H1 (cell line): ENCODE measurements around the gene P3H1. TPM values are rescaled to one million over a fixed set of nuclear protein-coding genes. Genes with fewer than 3 reads are reported as not detected.

ENCODE experiments used
- BRCA1 ChIP-seq: IDR thresholded peaks from 2 replicates; pipeline ENCODE4 v1.6.1; 2012; ENCODE audit warnings: low read depth, low read length, improper control_type of control experiment
- FOSL1 ChIP-seq: IDR thresholded peaks from 2 replicates; pipeline ENCODE4 v1.6.1; 2011; ENCODE audit warnings: mild to moderate bottlenecking, low read depth, low read length, moderate library complexity; ENCODE audit not compliant: insufficient read depth
- KDM5A ChIP-seq: fragments of 200-600 bp; IDR thresholded peaks from 2 replicates; pipeline ENCODE4 v1.7.1; 2012; ENCODE audit warnings: mild to moderate bottlenecking, low read length, inconsistent platforms, mixed read lengths
- MAFK ChIP-seq: IDR thresholded peaks from 2 replicates; pipeline ENCODE4 v1.6.1; 2012; ENCODE audit warnings: low read depth, mild to moderate bottlenecking, improper control_type of control experiment, low read length
- POLR2AphosphoS5 ChIP-seq: IDR thresholded peaks from 2 replicates; pipeline ENCODE4 v1.6.1; 2011; ENCODE audit warnings: low read depth, low read length
- RBBP5 ChIP-seq: IDR thresholded peaks from 2 replicates; pipeline ENCODE4 v1.7.1; 2012; ENCODE audit warnings: low read depth, mild to moderate bottlenecking, inconsistent platforms, low read length, moderate library complexity, borderline replicate concordance
- polyA plus RNA-seq, 7 experiments: library from polyadenylated mRNA; depleted of rRNA in 3 of 7; stranded (reverse) in 5 of 7; unstranded in 2 of 7; fragments of >200 nt in 5 of 7; fragments of 200-250 nt in 2 of 7; gene quantifications; 1 replicate in 5 of 7; 2 replicates in 1 of 7; 4 replicates in 1 of 7; pipeline versions ENCODE4 v1.2.1 to v1.2.3, GENCODE V29; 2011 to 2013; ENCODE audit warnings: missing spikeins in 2 of 7, mixed read lengths in 2 of 7
- total RNA-seq: library from RNA; stranded (reverse); fragmentation: NEBNext Ultra II Directional; extraction: Animal tissue kit (Norgen Biotek cat#: 25700); gene quantifications from 2 replicates; pipeline ENCODE4 v1.2.1, GENCODE V29; 2021
- TF ChIP-seq, protein P1 (sequence below): fragments of 300-600 bp; sonication (generic); IDR thresholded peaks from 2 replicates; pipeline ENCODE4 v1.7.1; 2012; ENCODE audit warnings: low read length, moderate library complexity, mild to moderate bottlenecking, inconsistent platforms; ENCODE audit not compliant: insufficient replicate concordance

The P3H1 gene
- total and polyA plus RNA-seq, 2 of the 8 experiments (the other 6 are each of a cell fraction or from before 2014, with no cell fraction given) = 58.4 to 87.5 TPM

DNA sequence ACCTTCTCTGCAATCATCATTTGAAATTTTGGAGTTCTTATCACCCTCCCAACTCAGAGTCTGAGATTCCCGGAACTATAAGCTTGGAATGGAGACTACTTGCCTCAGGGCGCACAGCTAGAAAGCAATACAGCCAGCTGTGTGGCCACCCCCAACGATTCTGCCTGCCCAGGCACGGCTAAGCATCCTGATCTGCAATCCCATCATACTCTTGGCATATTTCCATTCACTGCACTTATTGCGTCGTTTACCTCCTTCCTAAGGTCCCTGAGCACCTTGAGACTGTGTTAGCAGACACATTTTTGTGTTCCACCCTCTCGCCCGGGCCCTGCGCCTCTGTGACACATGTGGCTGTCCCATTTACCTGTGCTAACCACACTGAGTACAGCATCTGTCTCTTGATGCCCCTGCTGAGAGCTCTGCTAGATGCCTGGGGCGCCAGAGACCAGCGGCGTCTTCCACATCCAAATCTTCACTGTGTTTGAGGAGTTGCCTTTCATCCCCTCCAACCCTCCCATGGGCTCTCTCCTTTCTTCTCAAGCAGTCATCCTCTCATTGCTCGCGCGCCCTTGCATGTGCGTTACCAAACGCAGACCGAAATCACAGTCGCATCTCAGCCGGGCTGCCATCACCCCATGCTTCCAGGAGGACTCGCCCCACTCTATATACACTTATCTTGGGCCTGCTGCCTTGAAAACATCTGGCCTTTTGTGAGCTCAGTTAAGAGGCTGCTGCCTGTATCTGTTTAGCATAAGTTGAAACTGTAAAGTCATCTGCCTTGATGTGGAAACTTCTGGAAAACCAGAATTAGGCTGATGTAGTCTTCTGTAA is 23.3 kb downstream of the P3H1 start (continued):
- no peak for TF ChIP-seq FOSL1
- no peak for TF ChIP-seq KDM5A
- no peak for TF ChIP-seq BRCA1
- TF ChIP-seq, protein P1, sequence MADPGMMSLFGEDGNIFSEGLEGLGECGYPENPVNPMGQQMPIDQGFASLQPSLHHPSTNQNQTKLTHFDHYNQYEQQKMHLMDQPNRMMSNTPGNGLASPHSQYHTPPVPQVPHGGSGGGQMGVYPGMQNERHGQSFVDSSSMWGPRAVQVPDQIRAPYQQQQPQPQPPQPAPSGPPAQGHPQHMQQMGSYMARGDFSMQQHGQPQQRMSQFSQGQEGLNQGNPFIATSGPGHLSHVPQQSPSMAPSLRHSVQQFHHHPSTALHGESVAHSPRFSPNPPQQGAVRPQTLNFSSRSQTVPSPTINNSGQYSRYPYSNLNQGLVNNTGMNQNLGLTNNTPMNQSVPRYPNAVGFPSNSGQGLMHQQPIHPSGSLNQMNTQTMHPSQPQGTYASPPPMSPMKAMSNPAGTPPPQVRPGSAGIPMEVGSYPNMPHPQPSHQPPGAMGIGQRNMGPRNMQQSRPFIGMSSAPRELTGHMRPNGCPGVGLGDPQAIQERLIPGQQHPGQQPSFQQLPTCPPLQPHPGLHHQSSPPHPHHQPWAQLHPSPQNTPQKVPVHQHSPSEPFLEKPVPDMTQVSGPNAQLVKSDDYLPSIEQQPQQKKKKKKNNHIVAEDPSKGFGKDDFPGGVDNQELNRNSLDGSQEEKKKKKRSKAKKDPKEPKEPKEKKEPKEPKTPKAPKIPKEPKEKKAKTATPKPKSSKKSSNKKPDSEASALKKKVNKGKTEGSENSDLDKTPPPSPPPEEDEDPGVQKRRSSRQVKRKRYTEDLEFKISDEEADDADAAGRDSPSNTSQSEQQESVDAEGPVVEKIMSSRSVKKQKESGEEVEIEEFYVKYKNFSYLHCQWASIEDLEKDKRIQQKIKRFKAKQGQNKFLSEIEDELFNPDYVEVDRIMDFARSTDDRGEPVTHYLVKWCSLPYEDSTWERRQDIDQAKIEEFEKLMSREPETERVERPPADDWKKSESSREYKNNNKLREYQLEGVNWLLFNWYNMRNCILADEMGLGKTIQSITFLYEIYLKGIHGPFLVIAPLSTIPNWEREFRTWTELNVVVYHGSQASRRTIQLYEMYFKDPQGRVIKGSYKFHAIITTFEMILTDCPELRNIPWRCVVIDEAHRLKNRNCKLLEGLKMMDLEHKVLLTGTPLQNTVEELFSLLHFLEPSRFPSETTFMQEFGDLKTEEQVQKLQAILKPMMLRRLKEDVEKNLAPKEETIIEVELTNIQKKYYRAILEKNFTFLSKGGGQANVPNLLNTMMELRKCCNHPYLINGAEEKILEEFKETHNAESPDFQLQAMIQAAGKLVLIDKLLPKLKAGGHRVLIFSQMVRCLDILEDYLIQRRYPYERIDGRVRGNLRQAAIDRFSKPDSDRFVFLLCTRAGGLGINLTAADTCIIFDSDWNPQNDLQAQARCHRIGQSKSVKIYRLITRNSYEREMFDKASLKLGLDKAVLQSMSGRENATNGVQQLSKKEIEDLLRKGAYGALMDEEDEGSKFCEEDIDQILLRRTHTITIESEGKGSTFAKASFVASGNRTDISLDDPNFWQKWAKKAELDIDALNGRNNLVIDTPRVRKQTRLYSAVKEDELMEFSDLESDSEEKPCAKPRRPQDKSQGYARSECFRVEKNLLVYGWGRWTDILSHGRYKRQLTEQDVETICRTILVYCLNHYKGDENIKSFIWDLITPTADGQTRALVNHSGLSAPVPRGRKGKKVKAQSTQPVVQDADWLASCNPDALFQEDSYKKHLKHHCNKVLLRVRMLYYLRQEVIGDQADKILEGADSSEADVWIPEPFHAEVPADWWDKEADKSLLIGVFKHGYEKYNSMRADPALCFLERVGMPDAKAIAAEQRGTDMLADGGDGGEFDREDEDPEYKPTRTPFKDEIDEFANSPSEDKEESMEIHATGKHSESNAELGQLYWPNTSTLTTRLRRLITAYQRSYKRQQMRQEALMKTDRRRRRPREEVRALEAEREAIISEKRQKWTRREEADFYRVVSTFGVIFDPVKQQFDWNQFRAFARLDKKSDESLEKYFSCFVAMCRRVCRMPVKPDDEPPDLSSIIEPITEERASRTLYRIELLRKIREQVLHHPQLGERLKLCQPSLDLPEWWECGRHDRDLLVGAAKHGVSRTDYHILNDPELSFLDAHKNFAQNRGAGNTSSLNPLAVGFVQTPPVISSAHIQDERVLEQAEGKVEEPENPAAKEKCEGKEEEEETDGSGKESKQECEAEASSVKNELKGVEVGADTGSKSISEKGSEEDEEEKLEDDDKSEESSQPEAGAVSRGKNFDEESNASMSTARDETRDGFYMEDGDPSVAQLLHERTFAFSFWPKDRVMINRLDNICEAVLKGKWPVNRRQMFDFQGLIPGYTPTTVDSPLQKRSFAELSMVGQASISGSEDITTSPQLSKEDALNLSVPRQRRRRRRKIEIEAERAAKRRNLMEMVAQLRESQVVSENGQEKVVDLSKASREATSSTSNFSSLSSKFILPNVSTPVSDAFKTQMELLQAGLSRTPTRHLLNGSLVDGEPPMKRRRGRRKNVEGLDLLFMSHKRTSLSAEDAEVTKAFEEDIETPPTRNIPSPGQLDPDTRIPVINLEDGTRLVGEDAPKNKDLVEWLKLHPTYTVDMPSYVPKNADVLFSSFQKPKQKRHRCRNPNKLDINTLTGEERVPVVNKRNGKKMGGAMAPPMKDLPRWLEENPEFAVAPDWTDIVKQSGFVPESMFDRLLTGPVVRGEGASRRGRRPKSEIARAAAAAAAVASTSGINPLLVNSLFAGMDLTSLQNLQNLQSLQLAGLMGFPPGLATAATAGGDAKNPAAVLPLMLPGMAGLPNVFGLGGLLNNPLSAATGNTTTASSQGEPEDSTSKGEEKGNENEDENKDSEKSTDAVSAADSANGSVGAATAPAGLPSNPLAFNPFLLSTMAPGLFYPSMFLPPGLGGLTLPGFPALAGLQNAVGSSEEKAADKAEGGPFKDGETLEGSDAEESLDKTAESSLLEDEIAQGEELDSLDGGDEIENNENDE = no peak
- TF ChIP-seq RBBP5 = no peak
- no peak for TF ChIP-seq MAFK
- no peak for TF ChIP-seq POLR2AphosphoS5
